Measurements from ENCODE around the gene PSMB9.
A peak's percentile ranks its signal among the peaks of the same experiment; 100 is the strongest.

PSMB9 gene

GRCh38 chr6:32840604-32841246 lies 13.3 kb upstream of the PSMB9 start:
- DNase-seq = no peak

DNA sequence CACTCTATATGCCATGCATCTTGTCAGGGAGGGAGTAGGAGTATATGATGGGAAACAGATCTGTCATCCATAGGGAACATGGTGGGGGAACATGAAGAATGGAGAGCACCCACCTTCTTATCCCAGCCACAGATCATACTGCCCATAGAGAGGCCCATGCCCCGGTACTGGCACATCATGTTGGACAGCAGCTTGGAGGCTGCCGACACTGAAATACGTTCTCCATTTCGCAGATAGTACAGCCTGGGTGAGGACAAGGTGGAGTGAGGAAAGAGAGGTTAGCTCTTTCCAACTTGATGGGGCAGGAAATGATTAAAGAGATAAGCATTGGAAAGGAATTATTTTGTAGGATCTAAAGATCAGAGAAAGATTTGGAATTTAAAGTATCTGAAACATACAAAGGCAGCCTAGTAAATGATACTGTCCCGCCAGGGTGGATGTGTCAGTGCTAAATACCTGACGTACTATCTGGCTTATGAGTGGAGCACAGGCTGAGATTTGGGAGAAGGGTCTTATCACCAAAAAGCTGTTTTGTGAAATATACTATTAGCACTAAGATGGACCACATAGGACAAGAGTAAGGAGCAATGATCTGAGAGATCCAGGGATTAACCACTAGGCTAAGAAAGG lies 11.9 kb upstream of the PSMB9 start:
- DNase-seq = no peak

GRCh38 chr6:32842690-32843089 lies 11.3 kb upstream of the PSMB9 start:
- DNase-seq = no peak

- DNase-seq = no peak
Measured at GRCh38 chr6:32843331-32843978, 10.5 kb upstream of the PSMB9 start.

DNA sequence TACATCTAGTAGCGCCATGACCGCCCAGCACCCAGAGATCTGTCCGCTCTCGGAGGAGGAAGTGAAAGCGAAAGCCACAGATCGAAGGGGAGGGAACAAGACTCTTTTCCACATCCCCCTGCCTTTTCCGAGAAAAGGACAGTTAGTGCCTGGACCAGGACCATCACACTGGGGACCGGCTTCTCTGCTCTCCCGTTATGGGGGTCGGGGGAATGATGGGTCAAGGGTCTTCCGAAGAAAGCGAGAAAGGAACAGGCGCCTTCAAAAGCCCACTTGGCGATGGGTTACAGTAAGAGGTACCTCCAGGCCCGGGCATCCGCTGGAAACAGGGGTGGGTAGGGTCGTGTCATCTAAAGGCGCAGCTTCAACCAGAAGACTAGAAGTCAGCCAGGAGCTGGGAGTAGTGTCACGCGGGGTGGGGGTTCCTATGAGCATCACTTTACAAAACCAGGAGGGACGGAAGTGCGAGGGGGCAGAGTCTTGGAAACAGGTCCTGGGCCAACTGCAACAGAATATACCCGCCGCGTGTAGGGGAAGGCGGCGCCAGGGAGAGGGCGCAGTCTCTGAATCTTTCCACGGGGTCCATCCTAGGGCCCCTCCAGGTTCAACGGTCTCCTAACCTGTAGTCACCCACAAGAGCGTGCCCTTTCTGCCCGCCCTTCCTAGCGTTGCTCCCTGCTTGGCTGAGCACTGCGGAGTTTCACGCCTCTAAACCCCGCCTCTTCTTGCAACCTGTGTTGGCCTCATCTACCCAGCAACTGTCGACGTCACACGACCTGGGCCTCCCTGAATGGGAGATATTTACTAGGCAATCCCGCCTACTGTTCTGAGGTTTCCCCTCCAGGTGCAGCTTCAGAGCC lies 9.8 kb upstream of the PSMB9 start, which contains the start of gene PSMB8:
Gene PSMB8, minus strand, starts transcription at position 69 of the 860 bp plus-strand sequence. Its CDS starts 51 bp downstream, at position 18.
- DNase-seq = peak; percentile 70

GRCh38 chr6:32844839-32845383 lies 9.1 kb upstream of the PSMB9 start:
- no peak for DNase-seq

DNA sequence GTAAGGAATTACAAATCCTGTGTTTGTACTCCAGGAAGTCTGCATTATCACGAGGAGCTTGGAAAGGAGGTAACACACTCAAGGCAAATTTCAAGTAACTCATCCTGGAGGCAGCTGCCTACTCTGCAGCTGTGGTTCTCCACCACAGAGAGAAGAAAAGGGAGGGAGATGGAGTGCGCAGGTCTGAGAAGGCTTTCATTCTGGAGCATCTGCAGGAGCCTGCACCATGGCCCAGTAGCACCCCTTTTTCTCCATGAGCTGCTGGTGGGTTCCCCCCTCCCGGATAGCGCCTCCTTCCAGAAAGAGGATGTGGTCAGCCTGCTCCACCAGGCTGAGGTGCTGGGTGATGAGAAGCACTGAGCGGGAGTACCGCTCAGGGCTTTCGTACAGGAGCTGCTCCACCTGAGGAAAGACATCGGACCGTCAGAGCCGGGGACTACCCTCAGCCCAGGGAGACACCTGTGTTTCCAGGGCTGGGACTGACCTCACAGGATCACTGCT lies 8.6 kb upstream of the PSMB9 start:
- no peak for DNase-seq

DNA sequence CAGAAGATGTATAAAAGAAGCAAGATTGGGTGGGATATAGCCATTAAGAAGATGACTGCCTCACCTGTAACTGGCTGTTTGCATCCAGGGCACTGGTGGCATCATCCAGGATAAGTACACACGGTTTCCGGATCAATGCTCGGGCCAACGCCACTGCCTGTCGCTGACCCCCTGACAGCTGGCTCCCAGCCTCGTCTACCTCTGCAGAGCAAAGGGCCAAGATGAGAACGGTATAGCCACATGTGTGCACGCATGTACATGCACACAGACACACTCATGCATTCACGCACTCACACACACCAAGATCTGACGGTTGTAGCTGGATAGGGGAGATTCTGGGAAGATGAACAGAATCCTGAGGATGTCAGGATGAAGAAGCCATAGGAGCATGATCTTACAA lies 7.0 kb upstream of the PSMB9 start:
- DNase-seq = no peak

DNA sequence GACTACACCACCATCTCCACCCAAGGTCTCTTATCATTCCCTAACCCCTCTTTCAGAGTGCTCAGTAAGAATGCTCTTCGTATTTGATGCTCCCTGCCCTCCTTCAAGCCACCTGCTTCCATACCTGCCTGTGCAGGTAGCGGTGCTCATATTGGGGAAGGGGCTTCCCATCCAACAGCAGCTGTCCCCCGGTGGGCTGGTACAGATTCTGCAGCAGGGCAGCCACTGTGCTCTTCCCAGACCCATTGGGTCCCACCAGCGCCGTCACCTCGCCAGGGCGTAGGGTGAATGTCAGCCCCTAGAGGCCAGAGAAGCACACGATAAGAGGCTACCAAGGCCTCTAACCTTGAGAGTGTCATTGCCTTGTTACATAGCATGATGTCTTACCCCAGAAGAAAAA lies 6.2 kb upstream of the PSMB9 start:
- no peak for DNase-seq

DNA sequence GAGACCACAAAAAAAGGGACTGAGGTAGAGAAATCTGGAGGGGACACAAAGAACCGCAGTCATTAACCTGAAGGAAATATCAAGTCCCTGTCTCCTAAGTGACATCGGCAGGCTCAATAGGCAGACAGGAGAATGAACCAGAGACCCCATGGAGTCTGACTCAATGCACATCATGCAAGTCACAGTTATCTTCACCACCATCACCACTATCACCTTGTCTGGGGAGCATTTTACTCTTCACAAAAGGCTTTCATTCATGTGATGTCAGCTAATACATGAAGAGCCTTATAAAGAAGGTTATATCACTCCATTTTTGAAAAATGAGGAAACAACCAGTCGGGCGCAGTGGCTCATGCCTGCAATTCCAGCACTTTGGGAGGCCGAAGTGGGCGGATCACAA lies 4.9 kb upstream of the PSMB9 start:
- DNase-seq = no peak

GRCh38 chr6:32851025-32851424 lies 3.0 kb upstream of the PSMB9 start:
- DNase-seq = no peak

GRCh38 chr6:32852018-32852843 lies 1.8 kb upstream of the PSMB9 start:
- no peak for DNase-seq

DNA sequence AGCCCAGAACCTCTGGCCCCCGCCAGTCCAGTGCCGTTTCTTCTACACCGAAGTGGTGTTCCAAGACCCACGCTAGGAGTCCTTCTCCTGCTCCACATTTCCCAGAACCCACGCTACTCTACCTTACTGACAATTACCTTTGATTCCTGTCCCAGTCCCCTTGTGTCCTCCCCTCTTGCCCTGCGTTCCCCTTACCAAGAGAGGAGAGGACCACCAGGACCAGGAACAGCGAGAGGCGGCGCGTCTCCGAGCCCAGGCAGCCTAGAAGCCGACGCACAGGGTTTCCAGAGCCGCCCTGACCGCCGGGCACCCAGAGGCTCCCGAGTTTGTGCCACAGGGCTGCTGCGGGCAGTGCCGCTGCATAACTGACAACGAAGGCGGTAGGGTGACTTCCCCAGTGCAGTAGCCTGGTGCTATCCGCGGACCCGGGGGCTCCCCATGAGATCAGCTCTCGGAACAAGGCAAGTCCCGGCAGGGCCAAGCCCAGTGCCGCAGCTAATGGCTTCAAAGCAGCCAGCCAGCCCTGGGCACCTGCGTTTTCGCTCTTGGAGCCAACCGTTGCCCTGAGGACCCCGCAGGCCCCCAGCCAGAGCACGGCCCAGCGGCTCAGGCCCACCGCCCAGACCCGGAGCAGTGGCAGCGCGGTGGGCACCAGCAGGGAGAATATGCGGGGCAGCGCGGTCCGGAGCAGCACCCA lies 1.0 kb upstream of the PSMB9 start:
- DNase-seq = no peak

DNA sequence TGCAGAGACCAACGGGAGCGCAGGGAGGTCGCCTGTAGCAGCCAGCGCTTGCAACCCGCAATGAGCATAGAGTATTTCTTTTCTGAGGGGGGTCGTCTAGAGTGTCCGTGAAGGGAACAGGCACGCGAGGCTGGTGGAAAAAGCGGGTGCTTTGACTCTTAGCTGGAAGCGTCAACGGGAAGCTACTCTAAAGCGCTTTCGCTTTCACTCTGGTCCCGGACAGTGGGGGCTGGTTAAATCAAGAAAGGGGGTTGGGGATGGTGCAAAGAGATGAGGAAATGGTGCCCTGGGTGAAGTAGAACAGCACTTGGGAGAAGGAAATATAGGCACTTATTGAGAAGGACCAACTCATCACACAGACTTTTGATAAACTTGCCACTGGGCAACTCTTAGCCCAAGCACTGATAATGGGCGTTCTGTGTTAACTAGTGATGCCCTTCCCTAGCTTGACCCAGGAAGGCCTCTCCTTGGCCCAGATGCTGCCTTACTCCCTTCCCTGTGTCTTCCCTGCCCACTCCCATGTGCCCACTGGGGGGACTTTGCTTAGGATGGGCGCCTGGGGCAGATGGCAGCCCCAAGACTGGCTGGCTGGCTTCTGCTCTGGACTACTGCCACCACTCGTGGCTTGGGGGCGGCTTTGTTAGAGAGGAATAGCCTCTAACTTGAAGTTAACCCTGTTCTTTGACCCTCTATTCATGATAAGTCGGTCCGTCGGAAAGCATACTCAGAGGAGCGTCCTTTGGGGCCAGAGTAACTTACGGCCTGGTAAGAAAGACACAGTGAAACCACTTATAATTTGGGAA lies 585 bp downstream of the PSMB9 start:
- DNase-seq = no peak

- DNase-seq = no peak
Measured at GRCh38 chr6:32855467-32856174, 1.6 kb downstream of the PSMB9 start.

GRCh38 chr6:32857156-32857891 lies 3.3 kb downstream of the PSMB9 start:
- DNase-seq = no peak

GRCh38 chr6:32858194-32858593 lies 4.2 kb downstream of the PSMB9 start:
- DNase-seq = no peak

DNA sequence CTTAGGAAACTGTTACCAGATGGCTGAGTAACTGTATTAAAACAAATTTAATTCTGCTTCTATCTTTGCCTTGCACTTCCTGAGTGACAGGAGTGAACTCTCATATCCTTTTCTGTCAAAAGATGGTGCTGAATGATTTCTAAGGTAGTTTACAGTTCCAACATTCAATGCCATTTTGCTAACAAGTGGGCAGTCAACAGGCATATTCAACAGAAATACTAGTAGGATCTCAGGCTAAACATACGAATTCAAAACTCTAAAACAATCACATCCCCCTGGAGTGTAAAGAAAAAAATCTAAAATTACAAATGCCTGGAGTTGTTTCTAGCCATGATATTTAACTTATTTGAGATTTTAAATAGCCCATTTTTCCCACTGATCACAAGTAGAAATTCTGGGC lies 6.7 kb downstream of the PSMB9 start:
- no peak for DNase-seq

GRCh38 chr6:32862725-32863124 lies 8.7 kb downstream of the PSMB9 start:
- DNase-seq = no peak

All from NCI-H524 treated with DMSO at 0.1 percent for 48 hours (cell line).